Measurements from ENCODE around the gene SRRD. TPM values are rescaled to one million over a fixed set of nuclear protein-coding genes. Genes with fewer than 3 reads are reported as not detected.

The SRRD gene
- total RNA-seq, 1 donor from 2014 or later, result 35.1 TPM

DNA sequence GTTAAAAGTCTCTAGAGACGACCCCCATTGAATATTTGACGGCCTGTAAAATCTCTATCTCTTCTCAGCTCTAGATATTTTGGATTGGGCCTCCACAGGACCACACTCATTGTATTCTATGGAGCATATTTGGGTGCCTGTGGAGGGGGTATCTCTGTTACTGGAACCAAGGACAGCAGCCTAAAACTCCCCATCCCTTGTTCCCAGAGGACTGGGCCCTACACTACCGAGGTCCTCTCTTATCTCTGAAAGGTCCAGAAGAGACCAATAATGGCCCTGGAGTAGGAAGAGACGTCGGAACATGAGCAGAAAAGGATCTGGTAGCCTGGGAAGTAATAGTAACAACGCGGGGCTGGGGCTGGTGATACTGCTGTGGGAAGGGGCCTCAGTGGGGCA is 636 bp upstream of the SRRD start:
- DNase-seq (ENCODE audit: low read depth), result no peak

DNA sequence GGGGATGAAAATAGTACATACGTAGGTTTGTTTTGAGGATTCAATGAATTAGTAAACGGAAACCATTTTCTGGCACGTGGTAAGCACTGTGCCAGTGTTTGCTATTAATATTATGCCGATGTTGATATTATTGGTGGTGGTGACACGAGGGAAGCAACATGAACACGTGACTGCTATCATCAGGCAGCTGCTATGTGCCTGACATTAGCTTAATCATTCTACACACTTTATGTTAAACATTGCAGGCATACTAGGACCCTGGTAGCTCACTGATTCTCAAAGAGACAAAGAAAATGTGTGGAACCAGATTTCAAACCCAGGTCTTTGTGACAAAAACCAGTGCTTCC is 656 bp downstream of the SRRD start:
- DNase-seq (ENCODE audit: low read depth), result no peak

DNA sequence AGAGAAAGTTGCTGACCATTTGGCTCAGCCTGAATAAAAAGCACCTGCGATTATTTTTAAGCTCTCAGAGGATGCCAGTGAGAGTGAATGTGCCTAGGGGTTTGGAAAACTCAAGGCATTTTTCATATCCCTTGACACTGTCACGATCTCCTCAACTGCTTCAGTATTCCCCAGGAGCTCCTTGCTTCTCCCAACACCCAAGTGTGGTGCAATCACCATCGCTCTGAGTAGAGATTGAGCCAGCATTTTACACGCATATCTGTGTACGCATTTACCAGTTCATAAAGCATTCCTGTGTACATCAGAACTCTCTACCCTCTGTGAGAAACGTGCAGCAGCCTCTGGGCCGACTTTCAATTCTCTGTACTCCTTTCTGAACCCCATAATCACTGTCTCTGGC is 1.3 kb downstream of the SRRD start:
- no peak for DNase-seq (ENCODE audit: low read depth)

DNA sequence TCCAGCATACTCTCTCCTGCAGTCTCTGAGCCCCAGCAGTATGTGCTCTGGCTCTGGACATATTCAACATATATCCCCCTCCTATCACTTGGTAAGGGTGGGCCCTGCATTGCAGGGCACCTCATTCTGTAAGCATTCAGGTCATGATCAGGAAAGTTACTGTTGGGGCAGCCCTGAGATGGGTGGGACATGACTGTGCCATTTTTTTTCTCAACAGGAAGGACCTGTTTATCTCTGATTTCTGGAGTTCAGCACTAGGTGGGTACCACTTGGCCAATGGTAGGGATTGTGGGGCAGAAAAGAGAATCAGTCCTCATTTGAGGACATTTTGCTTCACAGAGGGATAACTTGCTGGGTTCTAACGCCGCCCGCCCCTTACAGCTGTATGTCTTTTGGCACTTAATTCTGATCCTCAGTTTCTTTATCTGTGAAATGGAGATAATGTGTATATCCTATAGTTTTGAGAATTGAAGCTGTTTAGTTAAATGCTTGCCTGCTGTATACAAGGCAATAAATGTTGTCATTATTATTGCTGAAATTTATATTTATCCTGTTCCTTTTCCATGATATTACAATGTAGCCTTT is 2.2 kb downstream of the SRRD start:
- no peak for DNase-seq (ENCODE audit: low read depth)

DNA sequence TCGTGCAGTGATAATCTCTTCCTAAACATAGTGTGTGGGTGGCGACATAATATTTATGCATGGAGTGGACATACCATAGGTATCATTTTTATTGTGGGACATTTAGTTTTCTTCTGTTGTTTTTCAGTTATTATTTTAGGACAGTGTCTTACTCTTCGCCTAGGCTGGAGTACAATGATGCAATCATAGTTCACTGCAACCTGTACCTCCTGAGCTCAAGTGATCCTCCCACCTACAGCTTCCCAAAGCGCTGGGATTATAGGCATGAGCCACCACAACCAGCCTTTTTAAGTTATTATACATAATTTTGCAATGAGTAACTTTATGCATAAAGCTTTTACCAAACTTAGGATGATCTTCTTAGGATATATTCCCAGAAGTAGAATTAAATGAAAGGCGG is 2.7 kb downstream of the SRRD start:
- no peak for DNase-seq (ENCODE audit: low read depth)

DNA sequence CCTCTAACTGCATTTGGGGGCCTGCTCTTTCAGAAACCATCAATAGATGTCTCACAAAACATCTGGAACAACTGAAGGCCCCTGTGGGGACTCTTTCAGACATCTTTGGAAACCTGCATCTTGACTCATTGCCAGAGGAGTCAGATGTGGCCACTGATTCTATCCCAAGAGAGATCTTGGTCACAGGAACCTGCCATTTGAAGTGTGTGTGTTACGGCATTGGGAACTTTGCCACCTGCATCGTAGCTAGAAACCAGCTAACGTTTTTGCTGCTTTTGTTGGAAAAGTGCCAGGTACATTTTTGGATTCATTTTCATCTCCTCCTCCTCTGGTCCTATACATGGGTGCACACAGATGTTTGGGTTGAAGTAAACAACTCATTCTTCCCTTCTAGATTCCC is 4.3 kb downstream of the SRRD start:
- no peak for DNase-seq (ENCODE audit: low read depth)

DNA sequence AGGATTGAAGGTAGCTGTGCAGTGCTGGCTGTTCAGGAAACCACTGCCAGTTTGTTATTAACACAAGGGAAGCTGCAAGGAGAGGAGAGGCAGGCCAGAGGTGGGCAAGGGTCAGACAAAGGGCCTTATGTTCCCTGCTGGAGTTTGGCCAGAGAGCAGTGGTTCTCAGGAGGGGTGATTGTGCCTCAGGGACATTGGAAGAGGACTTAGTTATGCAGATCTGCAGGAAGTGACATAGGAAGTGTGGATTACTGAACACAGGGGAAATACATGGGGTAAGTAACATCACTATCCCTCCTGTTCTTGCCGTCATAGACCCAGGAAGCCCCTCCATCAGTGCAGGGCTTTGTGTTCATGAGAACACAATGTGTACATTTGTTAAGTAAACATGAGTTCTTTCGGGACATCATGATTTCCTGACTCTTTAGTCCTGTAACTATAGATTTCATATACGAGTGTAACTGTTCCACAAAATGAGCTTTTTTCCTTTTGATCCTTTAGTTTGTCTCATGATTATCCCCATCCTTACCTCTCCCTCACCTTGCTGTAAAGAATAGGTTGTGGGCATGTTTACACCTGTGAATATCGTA is 5.9 kb downstream of the SRRD start:
- DNase-seq (ENCODE audit: low read depth), result peak; percentile 50

DNA sequence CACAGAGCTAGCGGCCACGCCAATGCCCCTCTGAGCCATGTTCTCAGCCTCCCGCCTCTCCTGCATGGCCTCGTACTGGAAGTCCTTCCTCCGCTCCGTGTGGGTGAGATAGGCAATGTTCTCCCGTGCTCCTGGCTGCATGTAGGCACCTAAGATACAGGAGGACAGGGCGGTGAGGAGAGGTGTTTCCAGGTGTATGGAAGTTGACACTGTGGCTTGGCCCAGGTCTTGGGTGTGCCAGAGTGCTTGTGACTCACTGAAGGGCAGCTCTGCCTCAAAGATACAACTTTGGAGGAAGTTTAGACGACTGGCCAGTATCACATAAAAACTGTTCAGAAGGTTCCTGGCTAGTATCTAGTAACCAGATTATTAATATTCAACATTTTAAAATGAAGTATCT is 8.5 kb downstream of the SRRD start:
- DNase-seq (ENCODE audit: low read depth), result no peak

DNA sequence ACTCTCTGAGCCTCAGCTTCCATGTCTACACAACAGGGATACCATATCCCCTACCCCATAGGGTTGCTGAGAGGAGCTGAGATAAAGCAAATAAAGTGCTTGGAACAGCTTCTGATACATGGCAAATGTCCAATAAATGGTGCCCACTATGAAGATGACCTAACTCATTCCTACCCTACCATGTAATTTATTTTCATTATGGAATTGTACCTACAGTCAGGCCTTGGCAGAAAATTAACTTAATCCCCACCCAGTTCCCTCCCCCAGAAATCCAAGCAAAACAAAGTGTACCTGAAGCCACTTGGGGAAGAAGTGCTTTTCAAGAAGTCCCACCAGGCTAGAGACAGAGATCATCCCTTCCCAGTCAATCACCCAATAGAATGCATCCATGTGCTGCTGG is 10.8 kb downstream of the SRRD start:
- no peak for DNase-seq (ENCODE audit: low read depth)

DNA sequence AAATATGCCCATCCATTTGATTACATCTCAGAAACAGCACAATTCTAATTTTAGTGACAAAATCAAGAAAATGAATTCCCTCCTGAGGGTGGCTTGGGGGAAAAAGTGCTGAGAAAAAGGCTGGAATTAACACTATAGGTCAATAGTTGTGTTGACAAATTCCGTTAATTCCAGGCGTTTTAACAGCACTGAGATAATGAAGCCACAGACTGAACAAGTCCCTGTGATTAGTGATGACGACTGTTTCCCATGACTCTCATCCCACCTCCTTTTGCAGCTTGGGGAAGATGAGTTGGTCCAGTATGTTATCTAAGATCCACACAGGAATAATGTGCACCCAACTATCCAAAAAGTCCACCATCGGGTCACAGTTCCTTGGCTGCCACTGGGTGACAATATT is 12.8 kb downstream of the SRRD start:
- DNase-seq (ENCODE audit: low read depth), result no peak

DNA sequence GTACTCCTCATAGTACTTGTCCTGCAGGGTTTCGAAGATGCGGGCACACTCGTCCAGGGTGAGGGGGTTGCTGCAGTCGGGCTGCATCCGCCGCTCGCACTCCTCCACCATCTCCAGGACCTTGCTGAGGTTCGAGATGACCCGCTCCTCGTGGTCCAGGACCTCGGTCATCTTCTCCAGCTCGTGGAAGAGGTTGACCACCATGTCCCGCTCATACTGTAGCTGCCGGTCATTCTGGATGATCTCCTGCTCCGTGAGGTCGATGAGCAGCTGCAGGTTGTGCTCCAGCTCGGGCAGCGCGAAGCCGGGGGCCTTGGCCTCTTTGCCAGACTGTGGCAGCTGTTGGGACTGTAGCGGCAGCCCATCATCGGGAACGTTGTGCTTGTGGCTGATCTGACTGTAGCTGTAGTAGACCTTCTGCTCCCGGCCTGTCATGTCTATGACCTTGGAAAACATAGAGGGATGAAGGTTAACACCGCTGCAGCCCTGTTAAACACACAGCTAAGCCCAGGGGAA is 15.6 kb downstream of the SRRD start:
- no peak for DNase-seq (ENCODE audit: low read depth)

DNA sequence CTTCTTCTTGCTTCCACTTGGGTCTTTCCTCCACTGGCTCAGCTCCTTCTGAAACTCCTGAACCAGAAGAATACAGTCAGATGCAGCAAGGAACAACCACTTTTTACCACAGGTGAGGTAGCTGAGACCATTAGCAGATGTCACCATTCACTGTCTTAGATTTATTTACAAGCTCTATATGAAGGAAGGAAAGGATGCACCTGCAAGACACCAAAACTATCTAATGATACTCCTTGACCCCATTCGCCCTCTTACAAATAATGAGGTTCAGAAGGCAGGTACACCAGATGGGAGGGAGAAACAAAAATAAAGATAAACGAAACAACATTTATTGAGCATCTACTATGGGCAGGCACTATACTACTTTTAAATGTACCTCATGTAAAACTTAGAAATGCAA is 18.3 kb downstream of the SRRD start:
- no peak for DNase-seq (ENCODE audit: low read depth)

DNA sequence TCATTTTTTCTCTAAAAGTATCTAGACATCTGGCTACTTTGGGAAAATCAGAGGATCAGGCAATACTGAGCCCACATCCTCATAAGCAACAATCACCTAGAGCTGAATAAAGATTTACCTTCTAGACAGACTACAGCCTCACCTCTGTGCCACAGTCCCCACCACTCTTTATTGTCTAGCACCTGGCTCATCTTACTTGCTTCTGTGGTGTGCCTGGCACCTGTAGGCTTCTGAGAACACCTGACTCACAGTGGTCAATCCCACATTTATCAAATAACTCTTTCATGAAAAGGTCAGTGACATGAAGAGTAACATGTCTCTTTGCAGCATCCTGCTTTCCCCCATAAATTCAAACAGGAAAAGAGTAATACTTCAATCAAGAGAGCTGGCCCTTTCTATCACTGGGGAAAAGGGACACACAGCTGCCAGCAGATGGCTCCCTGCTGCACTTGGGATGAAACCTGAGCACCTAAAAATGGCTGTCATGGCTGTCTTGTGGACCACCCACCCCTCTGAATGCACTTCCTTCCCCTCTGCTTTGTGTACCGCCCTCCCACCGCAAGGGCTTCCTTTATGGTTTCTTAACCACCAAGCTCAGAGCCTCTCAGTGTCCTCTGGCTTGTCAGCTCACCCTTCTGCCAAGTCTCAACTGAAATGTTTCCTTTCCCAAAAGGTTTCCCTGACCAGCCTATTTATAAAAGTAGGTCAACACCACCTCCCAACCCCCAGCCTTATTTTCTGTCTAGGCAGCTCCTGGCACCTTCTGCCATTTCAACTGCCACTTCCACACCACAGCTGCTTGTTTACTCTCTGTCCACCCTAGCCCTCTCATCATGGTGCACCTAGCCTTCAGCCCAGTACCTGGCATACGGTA is 19.2 kb downstream of the SRRD start:
- DNase-seq (ENCODE audit: low read depth), result no peak

DNA sequence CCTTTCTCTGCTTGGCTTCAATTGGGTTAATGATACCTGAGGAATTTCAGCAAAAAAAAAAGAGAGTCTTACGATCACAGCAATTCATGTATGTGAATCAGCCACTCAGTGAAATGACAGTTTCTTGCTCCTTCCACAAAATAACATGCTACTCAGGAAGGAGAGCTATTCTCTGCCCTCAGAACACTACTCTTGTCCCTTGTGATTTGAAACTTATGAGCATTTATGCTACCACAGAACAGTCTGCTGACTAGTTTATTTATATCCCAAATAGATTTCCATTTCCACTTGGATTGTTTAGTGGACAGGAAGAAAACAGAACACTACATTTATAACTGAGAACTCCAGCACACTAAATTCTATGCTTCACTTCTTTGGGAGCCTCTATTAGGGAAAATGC is 20.1 kb downstream of the SRRD start:
- DNase-seq (ENCODE audit: low read depth), result no peak

DNA sequence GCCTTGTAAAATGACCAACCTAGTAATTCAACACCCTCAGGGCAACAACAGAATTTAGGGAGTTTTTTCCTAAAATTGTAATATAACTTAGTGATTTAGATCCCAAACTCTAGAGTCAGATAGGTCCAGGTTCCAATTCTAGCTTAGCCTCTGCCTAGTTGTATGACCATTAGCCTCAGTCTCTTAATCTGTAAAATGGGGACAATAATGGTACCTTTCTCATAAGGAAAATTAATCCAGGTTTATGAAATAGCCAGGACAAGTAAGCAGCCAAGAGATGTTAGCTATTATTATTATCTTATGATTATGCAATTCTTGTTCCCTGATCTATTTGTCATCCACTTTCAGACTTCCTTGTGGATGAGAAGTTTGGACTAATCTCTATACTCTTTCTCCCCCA is 24.5 kb downstream of the SRRD start:
- no peak for DNase-seq (ENCODE audit: low read depth)

DNA sequence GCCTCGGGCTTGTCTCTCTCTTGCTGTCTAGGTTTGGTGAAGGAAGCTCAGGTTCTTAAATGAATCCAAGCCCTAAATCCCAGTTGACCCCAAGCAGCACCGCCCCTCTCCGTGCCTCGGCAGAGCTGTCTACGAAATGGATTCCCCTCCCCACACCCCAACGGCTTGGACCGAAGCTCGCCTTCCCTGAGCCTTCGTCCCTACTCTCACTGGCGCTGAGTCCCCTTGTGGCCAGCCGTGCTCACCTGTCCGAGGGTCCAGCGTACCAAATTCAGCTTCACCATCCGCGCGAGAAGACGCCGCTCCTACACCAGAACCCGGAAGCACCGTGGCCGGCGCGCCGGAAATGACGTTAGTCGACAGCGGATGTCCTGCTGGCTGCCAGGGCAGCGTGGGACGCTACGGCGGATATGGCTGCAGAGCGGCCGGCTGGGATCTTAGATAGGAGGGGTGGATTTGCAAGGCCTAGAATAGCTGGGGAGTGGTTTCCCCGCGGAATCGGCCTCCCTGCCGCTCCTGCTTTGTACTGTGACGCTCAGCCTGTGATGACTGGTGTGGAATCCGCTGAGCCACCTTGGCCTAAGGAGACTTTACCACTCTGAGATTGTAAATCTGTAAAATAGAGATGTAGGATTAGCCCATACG is 28.6 kb downstream of the SRRD start, which contains the start of gene TFIP11:
Gene TFIP11, minus strand, starts transcription at position 325 of the 645 bp plus-strand sequence. CDS start 2,201 bp downstream, outside the sequence.
- peak; percentile 78 for DNase-seq (ENCODE audit: low read depth)

DNA sequence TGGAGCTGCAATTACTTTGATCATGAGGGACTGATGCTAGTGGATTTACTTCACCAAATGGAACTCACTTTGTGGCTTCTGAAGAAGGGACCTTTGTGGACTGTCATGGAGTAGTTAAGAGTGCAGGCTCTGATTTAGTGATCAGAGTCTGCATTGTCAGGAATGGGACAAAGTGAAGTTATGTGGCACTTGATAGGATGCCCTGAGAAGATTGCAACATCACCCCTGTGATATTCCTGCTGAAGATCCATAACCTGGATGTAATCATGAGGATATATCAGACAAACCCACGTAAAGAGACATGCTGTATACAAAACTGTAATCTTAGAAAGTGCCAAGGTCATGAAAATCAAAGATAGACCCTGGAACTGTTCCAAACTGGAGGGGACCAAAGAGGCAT is 30.2 kb downstream of the SRRD start:
- DNase-seq (ENCODE audit: low read depth), result no peak

DNA sequence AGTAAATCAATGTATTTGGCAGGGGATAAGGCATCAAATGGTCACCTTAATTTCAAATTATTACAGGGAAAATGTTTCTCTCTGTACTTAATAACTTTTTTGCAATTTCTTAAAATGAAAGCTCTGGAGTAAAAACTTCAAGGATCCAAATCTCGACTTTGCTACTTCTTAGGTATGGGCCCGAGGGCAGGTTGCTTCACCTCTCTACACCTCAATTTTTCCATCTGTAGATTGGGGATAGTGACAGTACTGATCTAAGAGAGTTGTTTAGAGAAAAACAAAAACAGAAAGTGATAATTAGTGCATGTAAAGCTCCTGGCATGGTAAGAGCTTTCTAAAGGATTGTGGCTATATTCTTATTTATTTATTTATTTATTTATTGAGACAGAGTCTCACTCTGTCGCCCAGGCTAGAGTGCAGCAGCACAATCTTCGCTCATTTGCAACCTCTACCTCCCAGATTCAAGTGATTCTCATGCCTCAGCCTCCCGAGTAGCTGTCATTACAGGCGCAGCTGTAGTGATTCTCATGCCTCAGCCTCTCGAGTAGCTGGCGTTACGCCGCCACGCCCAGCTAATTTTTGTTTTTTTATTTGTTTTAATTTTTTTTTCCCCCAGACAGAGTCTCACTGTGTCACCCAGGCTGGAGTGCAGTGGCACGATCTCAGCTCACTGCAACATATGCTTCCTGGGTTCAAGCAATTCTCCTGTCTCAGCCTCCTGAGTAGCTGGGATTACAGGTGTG is 30.9 kb downstream of the SRRD start:
- DNase-seq (ENCODE audit: low read depth), result no peak

DNA sequence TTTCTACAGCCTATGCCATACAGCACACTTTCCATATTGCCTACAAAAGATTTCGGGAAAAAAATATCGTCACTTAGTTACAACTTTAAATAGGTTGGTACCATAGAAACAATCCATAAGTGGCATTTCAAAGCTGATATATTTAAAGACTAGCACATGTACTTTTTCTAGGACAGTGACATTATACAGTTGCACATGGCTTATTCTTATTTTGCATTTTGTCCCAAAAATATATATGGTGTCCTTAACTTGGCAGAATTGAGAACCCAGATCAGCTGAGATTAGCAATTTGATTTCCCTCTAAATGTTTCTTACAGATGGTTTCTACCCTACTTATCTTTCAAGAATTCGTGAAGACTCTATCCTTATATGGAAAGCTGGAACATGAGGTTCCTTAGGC is 32.3 kb downstream of the SRRD start:
- DNase-seq (ENCODE audit: low read depth), result no peak

DNA sequence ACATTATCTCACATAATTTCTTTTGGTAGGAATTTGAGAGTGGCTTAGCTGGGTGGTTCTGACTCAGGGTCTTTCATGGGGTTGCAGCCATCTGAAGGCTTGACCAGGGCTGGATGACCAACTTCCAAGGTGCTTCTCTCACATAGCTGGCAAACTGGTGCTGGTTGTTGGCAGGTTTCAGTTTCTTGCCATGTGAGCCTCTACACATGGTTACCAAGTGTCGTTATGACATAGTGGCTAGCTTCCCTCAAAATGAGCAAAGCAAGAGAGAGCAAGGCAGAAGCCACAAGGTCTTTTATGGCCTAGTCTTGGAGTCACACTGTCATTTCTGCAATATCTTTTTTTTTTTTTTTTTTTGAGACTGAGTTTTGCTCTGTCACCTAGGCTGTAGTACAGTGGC is 32.8 kb downstream of the SRRD start:
- no peak for DNase-seq (ENCODE audit: low read depth)

DNA sequence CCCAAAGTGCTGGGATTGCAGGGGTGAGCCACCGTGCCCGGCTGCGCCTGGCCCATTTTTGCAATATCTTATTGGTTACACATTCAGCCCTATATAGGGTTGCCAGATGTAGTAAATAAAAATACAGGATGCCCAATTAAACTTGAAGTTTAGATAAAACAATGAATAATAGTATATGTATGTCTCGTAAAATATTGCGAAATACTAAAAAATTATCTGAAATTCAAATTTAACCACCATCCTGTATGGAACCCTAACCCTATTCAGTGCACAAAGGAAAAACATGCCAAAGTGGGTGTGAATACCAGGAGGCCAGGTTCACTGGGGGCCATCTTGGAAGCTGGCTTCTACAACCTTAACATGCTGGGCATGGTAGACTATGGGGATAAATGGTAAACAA is 33.8 kb downstream of the SRRD start:
- no peak for DNase-seq (ENCODE audit: low read depth)

DNA sequence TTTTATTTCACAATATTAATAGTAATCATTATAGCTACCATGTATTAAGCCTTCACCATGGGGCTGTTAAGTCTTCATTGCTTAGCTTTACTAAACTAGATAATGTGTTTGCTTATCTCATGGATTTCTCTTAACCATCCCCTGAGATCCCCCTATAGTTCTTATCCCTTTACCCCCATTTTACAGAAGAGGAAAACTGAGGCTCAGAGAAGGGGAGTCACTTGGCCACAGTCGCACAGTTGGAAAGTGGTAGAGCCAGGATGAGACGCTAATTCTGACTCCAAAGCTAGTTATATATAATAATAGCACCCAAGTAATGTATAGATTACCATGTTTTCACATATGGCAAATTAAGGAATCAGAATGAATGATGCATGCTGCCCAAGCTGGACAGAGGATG is 38.3 kb downstream of the SRRD start:
- no peak for DNase-seq (ENCODE audit: low read depth)

Measured in renal cortical epithelial cell (primary cell).